LNCAP (cell line): ENCODE data around the gene NIP7.

ENCODE experiments used
- TF ChIP-seq, protein P1 (sequence below): fragments of 450-650 bp; IDR thresholded peaks from 2 replicates; pipeline ENCODE4 v1.5.1; 2017; ENCODE audit warnings: mild to moderate bottlenecking

The NIP7 gene

GRCh38 chr16:69350536-69351133 is 11.1 kb downstream of the NIP7 start:
- TF ChIP-seq, protein P1, sequence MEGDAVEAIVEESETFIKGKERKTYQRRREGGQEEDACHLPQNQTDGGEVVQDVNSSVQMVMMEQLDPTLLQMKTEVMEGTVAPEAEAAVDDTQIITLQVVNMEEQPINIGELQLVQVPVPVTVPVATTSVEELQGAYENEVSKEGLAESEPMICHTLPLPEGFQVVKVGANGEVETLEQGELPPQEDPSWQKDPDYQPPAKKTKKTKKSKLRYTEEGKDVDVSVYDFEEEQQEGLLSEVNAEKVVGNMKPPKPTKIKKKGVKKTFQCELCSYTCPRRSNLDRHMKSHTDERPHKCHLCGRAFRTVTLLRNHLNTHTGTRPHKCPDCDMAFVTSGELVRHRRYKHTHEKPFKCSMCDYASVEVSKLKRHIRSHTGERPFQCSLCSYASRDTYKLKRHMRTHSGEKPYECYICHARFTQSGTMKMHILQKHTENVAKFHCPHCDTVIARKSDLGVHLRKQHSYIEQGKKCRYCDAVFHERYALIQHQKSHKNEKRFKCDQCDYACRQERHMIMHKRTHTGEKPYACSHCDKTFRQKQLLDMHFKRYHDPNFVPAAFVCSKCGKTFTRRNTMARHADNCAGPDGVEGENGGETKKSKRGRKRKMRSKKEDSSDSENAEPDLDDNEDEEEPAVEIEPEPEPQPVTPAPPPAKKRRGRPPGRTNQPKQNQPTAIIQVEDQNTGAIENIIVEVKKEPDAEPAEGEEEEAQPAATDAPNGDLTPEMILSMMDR, result no peak

DNA sequence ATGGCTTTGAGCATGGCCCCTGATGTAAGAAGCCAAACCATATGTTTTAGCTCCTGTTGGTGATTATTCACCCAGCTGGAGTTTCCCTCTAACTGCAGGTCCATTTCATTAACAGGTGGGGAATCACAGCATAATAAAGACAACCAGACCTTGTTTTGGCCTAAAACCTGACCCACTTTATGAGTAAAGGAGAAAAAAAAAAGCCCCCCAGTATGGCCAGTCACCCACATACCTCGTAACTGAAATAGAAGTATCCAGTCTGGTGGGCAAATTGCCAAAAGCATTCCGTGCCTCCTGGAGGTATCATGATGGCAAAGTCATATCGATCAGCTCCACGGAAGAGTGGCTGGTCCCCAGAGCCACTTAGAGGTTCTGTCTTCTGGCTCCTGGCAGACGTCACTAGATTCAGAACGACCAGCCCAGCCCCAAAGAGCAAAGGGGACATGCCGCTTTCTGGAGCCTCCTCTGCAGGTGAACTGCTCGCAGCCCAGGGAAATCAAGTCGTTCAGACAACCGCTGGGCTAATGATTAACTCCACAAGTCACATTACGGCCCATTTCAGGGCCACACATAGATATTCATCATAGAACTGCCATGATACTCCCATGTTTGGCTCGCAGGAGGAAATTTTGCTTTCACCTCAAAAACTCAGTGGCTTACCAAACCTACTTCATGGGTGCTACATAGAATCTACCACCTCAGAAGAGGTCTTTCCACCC is 11.9 kb downstream of the NIP7 start, which contains the start of gene TMED6:
Gene TMED6 (minus strand): TSS at position 478 of the 719 bp plus-strand sequence. CDS start 33 bp downstream, at position 445.
- TF ChIP-seq, protein P1, result no peak

- TF ChIP-seq, protein P1, result no peak
Measured at GRCh38 chr16:69363281-69363717, 23.7 kb downstream of the NIP7 start.

- TF ChIP-seq, protein P1, result no peak
Measured at GRCh38 chr16:69364088-69364487, 24.5 kb downstream of the NIP7 start.

- TF ChIP-seq, protein P1, result no peak
Measured at GRCh38 chr16:69365901-69366300, 26.3 kb downstream of the NIP7 start.

- TF ChIP-seq, protein P1, result no peak
Measured at GRCh38 chr16:69366431-69366830, 26.9 kb downstream of the NIP7 start.

DNA sequence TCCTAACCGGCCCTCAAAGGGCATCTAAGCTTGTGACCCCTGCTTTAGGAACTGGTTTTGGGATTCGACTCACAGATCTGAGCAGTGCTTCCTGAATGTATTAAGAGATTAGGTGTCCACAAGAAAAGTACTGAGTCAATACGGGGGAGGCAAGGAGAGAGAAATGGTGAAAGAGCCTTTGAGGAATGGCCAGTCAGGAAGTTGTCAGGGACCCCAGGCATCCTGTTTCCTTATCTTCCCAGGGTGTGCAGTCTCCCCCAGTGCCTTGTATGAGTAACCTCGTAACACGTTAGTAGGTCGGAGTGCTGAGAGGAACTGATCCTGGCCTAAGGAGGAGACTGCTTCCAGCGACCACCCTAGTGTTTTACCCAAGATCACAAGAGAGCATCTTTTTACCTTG is 28.4 kb downstream of the NIP7 start:
- TF ChIP-seq, protein P1, result no peak
